Measurements from ENCODE around the gene C19orf25.

DNA sequence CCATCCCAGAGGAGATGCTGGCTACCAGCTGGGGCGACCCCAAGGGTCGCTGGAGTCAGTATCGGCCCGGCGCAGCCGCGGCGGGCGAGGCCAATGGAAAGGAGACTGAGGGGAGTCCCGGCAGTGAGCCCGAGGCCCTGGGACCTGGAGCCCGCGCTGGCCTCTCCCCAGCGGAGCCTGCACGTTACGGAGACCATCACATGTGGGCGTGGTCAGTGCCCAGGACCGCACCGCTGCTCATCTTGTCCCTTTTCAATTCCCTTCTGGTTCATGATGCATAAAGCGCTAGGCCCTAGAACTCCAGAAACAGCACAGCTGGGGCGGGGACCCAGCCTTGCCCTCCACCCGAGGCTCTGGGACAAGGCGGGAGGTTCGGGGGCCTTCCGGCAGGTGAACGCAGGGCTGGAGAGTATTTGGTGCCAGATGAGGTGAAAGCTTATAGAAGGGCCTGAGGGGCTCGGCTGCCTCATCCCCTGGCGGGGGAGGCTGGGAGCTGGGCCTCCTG lies 8.0 kb downstream of the C19orf25 start:
- TF ChIP-seq POLR2AphosphoS5 (IDR thresholded peaks at IDR 0.05; ENCODE audit: borderline replicate concordance, low read depth, low read length) (no peak), EZH2 (IDR thresholded peaks at IDR 0.05) (no peak), FOXP2 (optimal IDR thresholded peaks at IDR 0.05; ENCODE audit: control extremely low read depth, extremely low read length, insufficient read depth) (no peak)

Data from SK-N-MC (cell line).